Smooth muscle cell (in vitro differentiated cells): ENCODE measurements around the gene TC2N. TPM values are rescaled to one million over a fixed set of nuclear protein-coding genes. Genes with fewer than 3 reads are reported as not detected.

ENCODE experiments used
- DNase-seq: peaks from one replicate; lab custom pipeline; 2025; ENCODE audit not compliant: unreplicated experiment; lab: John Stamatoyannopoulos, UW
- H2AFZ ChIP-seq: fragments of 200-600 bp; sonication (generic); 2 replicates; pipeline ENCODE4 v1.6.0; 2016; ENCODE audit warnings: antibody characterized with exemption, low read depth, mild to moderate bottlenecking
- H3F3A ChIP-seq: fragments of 200-600 bp; sonication (generic); 2 replicates; pipeline ENCODE4 v1.6.0; 2017; ENCODE audit warnings: antibody characterized with exemption, low read depth
- H3K27ac ChIP-seq: fragments of 200-600 bp; sonication (generic); 2 replicates; pipeline ENCODE4 v1.5.1; 2016; ENCODE audit warnings: low read depth, mild to moderate bottlenecking
- H3K27me3 ChIP-seq: fragments of 200-600 bp; sonication (generic); 2 replicates; pipeline ENCODE4 v1.6.1; 2016; ENCODE audit warnings: low read depth, mild to moderate bottlenecking
- H3K36me3 ChIP-seq: fragments of 200-600 bp; sonication (generic); 2 replicates; pipeline ENCODE4 v1.5.1; 2016; ENCODE audit warnings: low read depth
- H3K4me1 ChIP-seq: fragments of 200-600 bp; sonication (generic); 2 replicates; pipeline ENCODE4 v1.5.1; 2016; ENCODE audit warnings: low read depth
- H3K4me2 ChIP-seq: fragments of 200-600 bp; sonication (generic); 2 replicates; pipeline ENCODE4 v1.6.0; 2016; ENCODE audit warnings: mild to moderate bottlenecking
- H3K4me3 ChIP-seq: fragments of 200-600 bp; sonication (generic); 2 replicates; pipeline ENCODE4 v1.5.1; 2016; ENCODE audit warnings: mild to moderate bottlenecking
- H3K79me2 ChIP-seq: fragments of 200-600 bp; sonication (generic); 2 replicates; pipeline ENCODE4 v1.6.0; 2016; ENCODE audit warnings: low read depth, mild to moderate bottlenecking
- H3K9ac ChIP-seq: fragments of 200-600 bp; sonication (generic); 2 replicates; pipeline ENCODE4 v1.6.0; 2016; ENCODE audit warnings: low read depth
- H3K9me3 ChIP-seq: fragments of 200-600 bp; sonication (generic); replicated peaks from 2 replicates; pipeline ENCODE4 v1.5.1; 2016; ENCODE audit warnings: low read depth
- H4K20me1 ChIP-seq: fragments of 200-600 bp; sonication (generic); 2 replicates; pipeline ENCODE4 v1.6.0; 2016; ENCODE audit warnings: low read depth
- WGBS: methylation state at CpG from one replicate; pipeline ENCODE4 v1.1.7; 2016; ENCODE audit warnings: low lambda C conversion rate; 5-methylcytosine and 5-hydroxymethylcytosine counted together
- polyA plus RNA-seq: library from polyadenylated mRNA; unstranded; fragments of >200 nt; fragmentation: Nextera tagmentation; extraction: Ambion mirVana; gene quantifications from 2 replicates; pipeline ENCODE4 v1.2.1, GENCODE V29; 2016
- total RNA-seq: library from RNA; depleted of rRNA; stranded (reverse); fragments of >200 nt; gene quantifications from 2 replicates; pipeline ENCODE4 v1.2.3, GENCODE V29; 2014
- TF ChIP-seq, protein P1 (sequence below): fragments of 200-600 bp; sonication (generic); IDR thresholded peaks from 2 replicates; pipeline ENCODE4 v1.5.1; 2017; ENCODE audit warnings: borderline replicate concordance, mild to moderate bottlenecking, antibody characterized with exemption; ENCODE audit not compliant: insufficient read depth, poor library complexity, severe bottlenecking

TC2N gene
- total RNA-seq (5.7 and 10.3 TPM in 2 replicates), polyA plus RNA-seq (0.33 and 2.8 TPM in 2 replicates)

GRCh38 chr14:91867316-91867988, at the start of gene TC2N:
TSS of gene TC2N (minus strand) at chr14:91867536. CDS start at chr14:91813769, 53,767 bp downstream.
- DNase-seq, result no peak
- 81% methylated on average over 10 of the region's 10 CpGs for WGBS
- no peaks in the 10 kb centered on the region for H3K4me1 ChIP-seq
- H3K9me3 ChIP-seq, result no peaks in the 10 kb centered on the region
- H4K20me1 ChIP-seq, result no peaks in the 10 kb centered on the region
- H3F3A ChIP-seq, result no peaks in the 10 kb centered on the region
- H2AFZ ChIP-seq, result no peak within 1 kb of the TSS
- H3K79me2 ChIP-seq, result no peaks in the 10 kb centered on the region
- H3K36me3 ChIP-seq, result no peaks in the 10 kb centered on the region
- H3K9ac ChIP-seq, result no peak within 1 kb of the TSS
- H3K27me3 ChIP-seq, result no peaks in the 10 kb centered on the region
- no peak within 1 kb of the TSS for H3K4me3 ChIP-seq
- H3K4me2 ChIP-seq, result no peak within 1 kb of the TSS
- TF ChIP-seq, protein P1, sequence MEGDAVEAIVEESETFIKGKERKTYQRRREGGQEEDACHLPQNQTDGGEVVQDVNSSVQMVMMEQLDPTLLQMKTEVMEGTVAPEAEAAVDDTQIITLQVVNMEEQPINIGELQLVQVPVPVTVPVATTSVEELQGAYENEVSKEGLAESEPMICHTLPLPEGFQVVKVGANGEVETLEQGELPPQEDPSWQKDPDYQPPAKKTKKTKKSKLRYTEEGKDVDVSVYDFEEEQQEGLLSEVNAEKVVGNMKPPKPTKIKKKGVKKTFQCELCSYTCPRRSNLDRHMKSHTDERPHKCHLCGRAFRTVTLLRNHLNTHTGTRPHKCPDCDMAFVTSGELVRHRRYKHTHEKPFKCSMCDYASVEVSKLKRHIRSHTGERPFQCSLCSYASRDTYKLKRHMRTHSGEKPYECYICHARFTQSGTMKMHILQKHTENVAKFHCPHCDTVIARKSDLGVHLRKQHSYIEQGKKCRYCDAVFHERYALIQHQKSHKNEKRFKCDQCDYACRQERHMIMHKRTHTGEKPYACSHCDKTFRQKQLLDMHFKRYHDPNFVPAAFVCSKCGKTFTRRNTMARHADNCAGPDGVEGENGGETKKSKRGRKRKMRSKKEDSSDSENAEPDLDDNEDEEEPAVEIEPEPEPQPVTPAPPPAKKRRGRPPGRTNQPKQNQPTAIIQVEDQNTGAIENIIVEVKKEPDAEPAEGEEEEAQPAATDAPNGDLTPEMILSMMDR, result no peak
- no peak within 1 kb of the TSS for H3K27ac ChIP-seq

DNA sequence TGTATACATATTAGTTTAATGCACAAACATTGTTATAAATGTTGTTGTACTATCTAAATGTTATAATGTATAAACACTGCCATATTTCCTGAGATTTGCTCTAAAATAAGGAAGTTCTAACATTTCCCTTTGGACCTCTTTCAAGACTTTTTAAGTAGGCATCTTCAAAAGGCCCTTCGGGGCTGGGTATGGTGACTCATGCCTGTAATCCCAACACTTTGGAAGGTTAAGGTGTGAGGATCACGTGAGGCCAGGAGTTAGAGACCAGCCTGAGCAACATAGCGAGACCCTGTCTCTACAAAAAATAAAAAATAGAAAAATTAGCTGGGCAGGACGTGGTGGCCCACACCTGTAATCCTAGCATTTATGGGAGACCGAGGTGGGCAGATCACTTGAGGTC, 44.7 kb upstream of the TC2N start:
- H4K20me1 ChIP-seq, result no peaks in the 10 kb centered on the region
- H3K9ac ChIP-seq, result no peak overlapping the region
- no peak overlapping the region for H3K4me2 ChIP-seq
- no peaks in the 10 kb centered on the region for H3K4me1 ChIP-seq
- 68% methylated on average over 5 of the region's 5 CpGs for WGBS
- H3K27ac ChIP-seq, result no peak overlapping the region
- no peaks in the 10 kb centered on the region for H3K36me3 ChIP-seq
- H3K9me3 ChIP-seq, result no peaks in the 10 kb centered on the region
- H3K79me2 ChIP-seq, result no peaks in the 10 kb centered on the region
- no peak overlapping the region for H3K4me3 ChIP-seq
- no peaks in the 10 kb centered on the region for H3K27me3 ChIP-seq
- no peaks in the 10 kb centered on the region for H3F3A ChIP-seq
- DNase-seq, result no peak
- TF ChIP-seq, protein P1, result no peak
- no peak overlapping the region for H2AFZ ChIP-seq

DNA sequence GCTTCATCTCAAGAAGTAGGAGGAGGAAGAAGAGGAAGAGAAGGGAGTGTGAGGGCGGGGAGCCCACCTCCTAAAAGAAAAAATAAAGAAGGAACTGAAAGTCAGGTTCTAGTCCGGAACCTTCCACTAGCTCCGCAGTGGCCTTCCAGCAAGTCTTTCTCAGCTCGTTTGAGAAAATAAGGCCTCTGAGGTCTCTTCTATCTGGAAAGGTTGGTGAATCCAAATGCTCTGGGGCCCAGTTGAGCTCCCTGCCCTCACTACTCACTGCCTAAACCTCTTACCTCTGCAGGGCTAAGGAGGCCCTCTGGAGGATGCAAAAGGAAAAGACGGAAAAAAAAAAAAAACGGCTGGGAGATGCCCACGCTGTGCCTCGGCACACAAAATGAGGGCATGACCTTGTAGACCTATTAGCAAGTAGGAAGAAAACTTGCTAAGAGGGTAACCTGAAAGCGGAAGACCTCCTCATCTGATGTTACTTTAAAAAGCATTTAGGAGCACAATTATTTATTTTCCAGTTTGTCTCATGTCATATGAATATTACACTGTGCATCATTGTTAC, 44.2 kb upstream of the TC2N start:
- H3K4me2 ChIP-seq, result no peak overlapping the region
- WGBS, result 40% methylated on average over 9 of the region's 9 CpGs
- no peaks in the 10 kb centered on the region for H3K4me1 ChIP-seq
- no peaks in the 10 kb centered on the region for H3F3A ChIP-seq
- no peaks in the 10 kb centered on the region for H4K20me1 ChIP-seq
- no peaks in the 10 kb centered on the region for H3K79me2 ChIP-seq
- no peak overlapping the region for H2AFZ ChIP-seq
- no peak overlapping the region for H3K4me3 ChIP-seq
- no peak overlapping the region for H3K27ac ChIP-seq
- no peaks in the 10 kb centered on the region for H3K27me3 ChIP-seq
- no peak for DNase-seq
- no peak overlapping the region for H3K9ac ChIP-seq
- TF ChIP-seq, protein P1, result peak; percentile 36
- H3K36me3 ChIP-seq, result no peaks in the 10 kb centered on the region
- H3K9me3 ChIP-seq, result no peaks in the 10 kb centered on the region

DNA sequence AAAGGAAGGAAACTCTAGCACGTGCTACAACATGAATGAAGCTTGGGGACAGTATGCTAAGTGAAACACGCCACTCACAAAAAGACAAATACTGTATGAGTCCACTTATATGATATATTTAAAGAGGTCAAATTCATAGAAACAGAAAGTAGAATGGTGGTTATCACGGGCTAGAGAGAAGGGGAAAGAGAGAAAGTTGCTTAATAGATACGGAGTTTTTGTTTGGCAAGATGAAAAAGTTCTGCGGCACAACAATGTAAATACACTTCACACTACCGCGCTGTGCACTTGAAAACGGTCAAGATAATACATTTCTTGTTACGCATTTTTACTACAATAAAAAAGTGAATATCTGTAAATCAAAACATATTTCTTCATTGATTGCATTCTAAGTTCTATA, 42.9 kb upstream of the TC2N start:
- TF ChIP-seq, protein P1, result no peak
- 94% methylated on average over 9 of the region's 9 CpGs for WGBS
- H3K4me1 ChIP-seq, result no peaks in the 10 kb centered on the region
- no peaks in the 10 kb centered on the region for H4K20me1 ChIP-seq
- H3K79me2 ChIP-seq, result no peaks in the 10 kb centered on the region
- no peaks in the 10 kb centered on the region for H3K9me3 ChIP-seq
- H3K27me3 ChIP-seq, result no peaks in the 10 kb centered on the region
- no peak for DNase-seq
- H3F3A ChIP-seq, result no peaks in the 10 kb centered on the region
- H3K4me3 ChIP-seq, result no peak overlapping the region
- no peak overlapping the region for H3K27ac ChIP-seq
- H3K9ac ChIP-seq, result no peak overlapping the region
- H2AFZ ChIP-seq, result no peak overlapping the region
- H3K36me3 ChIP-seq, result no peaks in the 10 kb centered on the region
- no peak overlapping the region for H3K4me2 ChIP-seq
